ENCODE data around the gene C1QA. TPM values are rescaled to one million over a fixed set of nuclear protein-coding genes. Genes with fewer than 3 reads are reported as not detected.

The C1QA gene
- total RNA-seq (2022; extraction: Qiagen RNA extraction; ENCODE audit: low read depth), result not detected in 5 replicates

GRCh38 chr1:22636353-22636752 lies at the start of gene C1QA:
TSS of gene C1QA (plus strand) at chr1:22636628. CDS start at chr1:22637617, 989 bp downstream.

GRCh38 chr1:22643381-22643780 lies 7.0 kb downstream of the C1QA start, which contains the start of gene C1QC:
TSS of gene C1QC (plus strand) at chr1:22643633. CDS start at chr1:22644024, 391 bp downstream.

GRCh38 chr1:22652881-22653316 lies 16.5 kb downstream of the C1QA start, which contains the start of gene C1QB:
TSS of gene C1QB (plus strand) at chr1:22653236. CDS start at chr1:22659463, 6,227 bp downstream.

Other genes with a start within 250 kb of the C1QA start
- gene ZBTB40, start 184.8 kb upstream of the C1QA start, total RNA-seq (2022; extraction: Qiagen RNA extraction; ENCODE audit: low read depth), result 4.9 to 6.6 TPM (median 6.4 TPM) in 5 replicates
- gene EPHA8, start 73.1 kb upstream of the C1QA start, total RNA-seq (2022; extraction: Qiagen RNA extraction; ENCODE audit: low read depth), result 0.02 TPM in 1 of 5 replicates, not detected in the others
- gene C1QC, start 7.0 kb downstream of the C1QA start, total RNA-seq (2022; extraction: Qiagen RNA extraction; ENCODE audit: low read depth), result not detected in 5 replicates
- gene C1QB, start 16.6 kb downstream of the C1QA start, total RNA-seq (2022; extraction: Qiagen RNA extraction; ENCODE audit: low read depth), result not detected in 5 replicates
- gene EPHB2, start 74.2 kb downstream of the C1QA start, total RNA-seq (2022; extraction: Qiagen RNA extraction; ENCODE audit: low read depth), result 47.0 to 65.1 TPM (median 55.2 TPM) in 5 replicates

Data from A549 treated with DMSO at 1 μM for 4 hours (cell line).